RKO (cell line): ENCODE data around the gene MAPK1IP1L.

Experiments
- DNase-seq: peaks from one replicate; pipeline ENCODE4 v3.0.0-alpha.2; 2016; ENCODE audit warnings: low spot score

Gene MAPK1IP1L

DNA sequence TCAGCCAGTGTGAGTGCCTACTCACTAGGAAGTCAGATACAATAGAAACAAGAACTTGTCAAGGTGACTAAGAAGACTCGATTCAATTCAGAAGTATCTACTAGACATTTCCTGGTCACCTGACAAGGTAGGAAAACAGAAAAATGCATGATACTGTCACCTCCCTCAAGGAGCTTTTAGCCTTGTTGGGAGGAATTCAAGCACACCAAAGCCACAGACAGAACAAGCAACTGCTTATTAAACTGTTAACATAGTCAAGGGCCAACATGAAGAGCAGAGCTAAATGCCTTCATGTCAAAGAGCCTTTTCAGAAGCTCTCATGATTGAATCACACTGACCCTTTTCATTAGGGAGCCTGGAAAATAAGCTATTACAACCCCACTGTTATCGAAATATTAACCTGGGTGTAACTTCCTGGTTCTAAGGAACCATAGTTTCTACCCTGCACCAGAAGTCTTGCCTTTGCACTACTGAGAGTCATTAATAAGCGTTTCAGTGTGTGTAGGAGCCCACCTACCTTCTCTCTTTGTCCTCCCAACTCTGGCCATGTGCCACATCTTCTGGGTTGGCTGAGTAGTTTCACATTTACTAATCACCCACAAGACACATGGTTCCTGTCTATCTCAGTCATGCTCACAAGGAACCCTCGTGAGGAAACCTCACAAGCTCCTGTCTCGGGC lies 46.6 kb downstream of the MAPK1IP1L start:
- DNase-seq: no peak

DNA sequence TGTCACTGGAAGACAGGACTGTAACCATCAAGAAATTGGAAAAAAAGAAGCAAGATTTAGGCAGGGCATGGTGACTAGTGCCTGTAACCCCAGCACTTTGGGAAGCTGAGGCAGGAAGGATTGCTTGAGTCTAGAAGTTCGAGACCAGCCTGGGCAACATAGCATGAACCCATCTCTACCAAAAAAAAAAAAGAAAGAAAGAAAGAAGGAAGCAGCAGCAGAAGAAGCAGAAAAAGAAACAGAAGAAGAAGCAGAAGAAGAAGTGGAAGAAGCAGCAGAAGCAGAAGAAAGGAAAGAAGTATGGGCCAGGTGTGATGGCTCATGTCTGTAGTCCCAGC lies 47.1 kb downstream of the MAPK1IP1L start:
- no peak for DNase-seq

DNA sequence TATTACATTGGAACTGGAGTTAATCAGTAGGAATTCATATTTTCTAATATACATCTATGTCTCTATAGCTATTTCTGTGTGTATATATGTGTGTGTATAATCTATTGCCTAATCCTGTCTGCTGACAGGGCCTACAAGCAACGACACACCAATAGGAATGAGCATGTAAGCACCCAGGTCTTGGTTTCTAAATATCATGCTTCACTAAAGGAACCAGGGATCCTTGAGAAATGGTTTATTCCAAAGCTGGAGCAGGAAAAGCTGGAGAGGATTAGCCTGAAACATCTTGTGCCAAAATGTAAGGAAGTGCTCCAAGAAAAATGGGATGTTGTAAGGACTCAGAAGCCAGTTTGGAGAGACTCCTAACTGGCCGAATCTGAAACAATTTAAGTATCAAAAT lies 48.3 kb downstream of the MAPK1IP1L start:
- no peak for DNase-seq

DNA sequence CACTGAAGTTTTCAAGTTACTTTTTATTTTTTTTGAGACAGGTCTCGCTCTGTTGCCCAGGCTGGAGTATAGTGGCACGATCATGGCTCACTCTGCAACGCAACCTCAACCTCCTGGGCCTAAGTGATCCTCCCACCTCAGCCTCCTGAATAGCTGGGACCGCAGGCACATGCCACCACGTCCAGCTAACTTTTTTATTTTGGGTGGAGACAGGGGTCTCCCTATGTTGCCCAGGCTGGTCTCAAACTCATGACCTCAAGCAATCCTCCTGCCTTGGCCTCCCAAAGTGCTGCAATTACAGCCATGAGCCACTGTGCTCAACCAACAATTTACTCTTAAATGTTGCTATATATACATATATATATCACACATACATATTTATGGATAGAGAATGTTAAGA lies 50.3 kb downstream of the MAPK1IP1L start:
- DNase-seq: no peak

GRCh38 chr14:55102141-55102621 lies 50.7 kb downstream of the MAPK1IP1L start:
- no peak for DNase-seq

DNA sequence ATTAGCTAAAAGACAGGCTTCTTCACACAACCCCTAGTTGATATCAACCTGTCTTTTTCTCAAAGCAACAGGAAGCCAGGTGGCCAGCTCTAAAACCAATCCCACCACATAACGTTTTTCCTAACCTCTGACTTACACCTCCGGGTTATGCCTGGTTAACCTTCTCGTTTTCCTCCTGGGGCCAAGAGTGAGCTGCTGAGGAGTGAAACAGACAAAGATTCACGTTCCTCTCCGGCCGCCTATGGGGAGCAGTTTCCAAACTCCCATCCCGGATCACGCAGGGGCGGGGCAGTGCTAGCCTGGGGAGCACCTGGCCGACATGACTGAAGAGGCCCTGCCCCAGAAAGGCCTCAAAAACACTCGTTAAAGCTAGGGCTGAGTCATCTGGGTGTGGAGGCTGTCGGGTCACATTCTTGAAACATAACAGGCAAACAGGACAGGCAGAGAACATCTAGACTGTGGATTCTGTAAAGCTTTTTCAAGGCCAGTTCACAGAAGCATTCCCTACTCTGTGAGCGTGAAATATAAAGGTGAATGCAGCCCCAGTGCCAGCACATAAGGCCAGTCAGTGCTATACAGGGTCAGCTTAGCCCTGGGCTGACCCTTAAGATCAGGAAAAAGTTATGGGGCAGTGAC lies 51.7 kb downstream of the MAPK1IP1L start:
- no peak for DNase-seq

- DNase-seq: no peak
Measured at GRCh38 chr14:55103971-55104954, 52.8 kb downstream of the MAPK1IP1L start.

DNA sequence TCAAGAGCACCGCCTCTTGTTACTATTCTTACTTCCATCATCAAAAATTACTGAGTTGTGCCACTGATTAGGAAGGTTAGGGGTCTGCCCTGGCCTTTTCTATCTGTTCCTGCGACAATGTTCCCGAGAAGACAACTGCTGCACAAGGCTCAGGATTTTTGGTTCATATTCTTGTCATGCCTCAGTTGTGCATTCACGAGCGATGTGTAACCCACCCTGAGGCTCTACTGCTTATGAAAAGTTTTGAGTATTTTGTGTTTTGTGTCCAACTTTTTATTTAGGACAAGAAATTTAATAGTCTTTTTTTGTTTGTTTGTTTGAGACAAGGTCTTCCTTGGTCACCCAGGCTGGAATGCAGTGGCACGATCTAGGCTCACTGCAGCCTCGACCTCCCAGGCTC lies 54.5 kb downstream of the MAPK1IP1L start:
- DNase-seq: no peak

DNA sequence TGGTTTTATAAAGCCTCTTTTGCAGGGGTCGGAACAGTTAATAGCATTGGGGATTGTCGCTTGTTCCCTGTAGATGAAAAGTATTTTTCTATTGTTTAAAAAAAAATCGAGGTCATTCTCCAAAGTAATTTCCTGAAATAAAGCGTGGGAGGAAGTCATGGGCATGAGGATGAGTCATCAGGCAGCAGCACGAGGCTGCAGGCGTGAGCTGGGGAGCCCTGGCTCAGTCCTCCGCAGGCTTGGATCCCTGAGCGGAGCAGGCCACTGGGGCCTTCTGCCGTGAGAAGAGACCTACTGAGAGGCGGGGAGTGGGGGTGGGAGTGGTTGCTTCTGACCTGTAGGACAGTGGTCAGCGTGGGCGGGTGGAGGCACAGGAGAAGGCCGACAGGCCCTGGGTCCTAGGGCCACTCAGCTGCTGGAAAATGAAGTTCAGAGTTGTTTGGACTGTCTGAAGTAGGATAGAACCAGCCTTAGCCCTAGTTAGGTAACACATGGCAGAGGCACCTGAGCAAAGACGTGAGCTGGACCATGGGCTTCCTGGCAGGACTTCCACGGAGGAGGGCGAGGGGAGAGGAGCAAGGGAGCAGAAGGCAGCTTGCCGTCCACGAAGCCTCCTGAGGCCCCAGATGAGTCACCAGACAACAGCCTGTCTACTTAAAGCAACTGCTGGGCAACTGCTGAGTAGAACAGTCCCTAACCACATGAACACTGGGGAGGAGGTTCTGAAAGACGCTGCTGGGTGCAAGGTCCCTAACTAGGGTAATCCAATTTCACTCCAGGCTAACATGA lies 56.5 kb downstream of the MAPK1IP1L start:
- peak; percentile 91 for DNase-seq

DNA sequence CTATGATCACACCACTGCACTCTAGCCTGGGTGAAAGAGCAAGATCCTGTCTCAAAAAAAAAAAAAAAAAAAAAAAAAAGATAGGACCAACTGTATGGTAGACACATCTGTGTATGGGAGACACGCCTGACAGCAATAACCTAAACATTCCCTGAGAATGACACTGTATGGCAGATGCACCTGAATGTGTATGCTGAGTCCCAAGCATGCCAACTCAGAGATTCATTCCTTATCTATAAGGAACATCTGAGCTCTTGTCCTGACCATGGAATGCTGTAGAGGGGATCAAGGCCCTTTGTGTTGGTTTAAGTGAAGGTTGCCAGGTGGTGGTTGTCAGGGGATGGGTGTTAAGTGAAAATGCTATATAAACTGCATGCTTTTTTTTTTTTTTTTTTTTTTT lies 58.4 kb downstream of the MAPK1IP1L start:
- DNase-seq: no peak

GRCh38 chr14:55111122-55111708 lies 59.8 kb downstream of the MAPK1IP1L start:
- no peak for DNase-seq

DNA sequence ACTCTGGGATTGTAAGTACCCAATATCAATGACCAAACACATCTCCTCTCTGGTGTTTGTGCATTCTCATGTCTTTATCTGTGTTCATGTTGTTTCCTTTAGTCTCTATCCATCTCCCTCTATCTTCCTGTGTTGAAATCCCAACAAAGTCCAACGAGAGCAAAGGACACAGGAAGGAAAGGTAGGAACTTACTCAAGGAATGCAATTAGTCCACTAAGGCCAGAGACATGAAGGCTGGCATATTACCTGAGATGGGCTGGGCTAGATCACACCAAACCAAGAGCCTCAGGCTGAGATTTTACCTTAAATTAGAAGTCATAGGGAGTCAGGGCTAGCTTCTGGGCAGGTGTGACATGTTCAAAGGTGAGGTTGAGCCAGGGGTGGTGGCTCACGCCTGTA lies 63.3 kb downstream of the MAPK1IP1L start:
- no peak for DNase-seq

- DNase-seq: no peak
Measured at GRCh38 chr14:55115460-55115859, 64.0 kb downstream of the MAPK1IP1L start.

DNA sequence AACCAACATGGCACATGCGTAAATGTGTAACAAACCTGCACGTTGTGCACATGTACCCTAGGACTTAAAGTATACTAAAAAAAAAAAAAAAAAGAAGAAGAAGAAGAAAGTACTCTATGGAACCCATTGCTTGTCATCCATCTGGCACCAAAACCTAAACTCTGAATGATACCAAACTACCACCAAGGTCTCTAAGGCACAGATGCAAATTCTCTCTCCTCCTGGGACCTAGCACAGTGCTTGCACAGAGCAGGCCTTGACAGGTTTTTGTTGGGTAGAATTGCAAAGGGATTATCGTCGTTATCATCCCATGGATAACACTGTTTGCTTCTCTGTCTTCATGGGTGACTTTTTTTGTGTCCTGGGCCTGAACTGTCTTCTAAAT lies 64.4 kb downstream of the MAPK1IP1L start:
- DNase-seq: no peak

DNA sequence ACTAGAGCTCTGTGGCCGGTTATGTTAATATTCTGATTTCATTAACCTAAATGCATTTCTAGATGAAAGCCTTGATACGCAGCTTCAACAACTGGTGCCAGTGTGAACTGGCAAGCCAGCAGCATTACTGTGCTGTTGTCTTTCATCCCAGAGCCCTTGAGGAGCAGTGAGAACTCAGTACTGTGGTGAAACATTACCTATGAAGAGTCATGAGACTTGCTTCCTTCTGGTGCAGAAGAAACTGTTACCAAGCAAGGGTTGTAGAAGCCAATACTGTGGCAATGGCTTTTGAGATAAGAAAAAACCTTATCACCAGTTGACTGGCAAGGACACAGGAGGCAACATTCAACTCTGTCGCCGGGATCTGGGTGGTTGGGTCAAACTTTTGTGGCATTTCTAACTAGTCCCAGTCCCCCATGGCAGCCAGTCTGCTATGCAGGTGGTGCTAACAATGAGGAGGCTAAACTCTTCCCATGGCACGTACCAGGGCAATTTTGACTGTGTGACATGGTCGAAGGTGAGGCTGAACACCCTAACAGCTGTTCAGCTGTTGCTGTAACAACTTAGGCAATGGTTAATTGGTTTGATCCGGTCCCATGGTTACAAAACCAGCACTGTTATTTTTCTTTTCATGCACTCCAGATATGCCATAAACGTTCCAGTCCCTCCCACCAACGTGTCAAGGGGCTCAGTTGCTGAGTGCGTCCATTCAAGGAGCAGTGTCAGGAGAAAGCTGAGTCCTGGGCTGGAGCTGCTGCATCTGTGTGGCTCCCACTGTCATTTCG lies 65.0 kb downstream of the MAPK1IP1L start:
- DNase-seq: no peak

GRCh38 chr14:55117803-55118441 lies 66.5 kb downstream of the MAPK1IP1L start:
- DNase-seq: no peak

DNA sequence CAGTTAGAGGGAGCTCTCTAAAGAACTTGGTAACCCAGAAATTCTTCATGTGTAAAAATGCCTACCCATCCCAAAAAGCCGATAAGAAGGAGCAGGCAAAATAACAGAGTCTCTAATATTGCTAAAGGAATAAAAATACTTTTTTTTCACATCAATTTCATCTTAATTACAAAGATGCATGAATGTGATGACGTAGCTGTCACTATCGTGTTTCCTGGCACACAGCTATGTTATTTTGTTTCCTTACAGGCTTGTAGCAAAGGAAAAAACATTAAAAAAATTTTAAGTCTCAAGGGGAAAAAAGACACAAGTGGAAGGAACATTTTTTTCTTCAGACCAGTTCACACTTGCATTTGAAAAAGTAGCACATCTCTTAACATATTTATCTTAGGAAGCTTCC lies 67.3 kb downstream of the MAPK1IP1L start:
- no peak for DNase-seq
